Panc1 (cell line): Measurements from ENCODE around the gene PIEZO1. TPM values are rescaled to one million over a fixed set of nuclear protein-coding genes. Genes with fewer than 3 reads are reported as not detected.

ENCODE experiments used
- ATAC-seq: fragments of 200-7000 bp; cut with Tn5 transposase; 2 replicates; pipeline ENCODE4 v1.9.1; 2020; ENCODE audit warnings: mild to moderate bottlenecking, moderate library complexity
- BruUV-seq: library from RNA; stranded (reverse); fragments of 400-500 nt; replicated peaks from 2 replicates; lab custom pipeline; 2021; lab: Mats Ljungman, UMichigan
- CTCF ChIA-PET: fragments of 300-600 bp; sonication (Branson Sonifier 250); formaldehyde crosslinking; loops from one replicate; lab custom pipeline; 2022; ENCODE audit warnings: antibody characterized with exemption; lab: Charles Lee
- POLR2A ChIA-PET: fragments of 300-600 bp; sonication (Branson Sonifier 250); formaldehyde crosslinking; loops from one replicate; lab custom pipeline; 2022; ENCODE audit warnings: antibody characterized with exemption; lab: Charles Lee
- DNase-seq: peaks from one replicate; pipeline ENCODE4 v3.0.0-alpha.2; 2010; ENCODE audit warnings: low read depth, low spot score
- H3K27ac ChIP-seq: 2 replicates; pipeline ENCODE4 v1.5.1; 2011; ENCODE audit warnings: mild to moderate bottlenecking, low read length, inconsistent platforms
- H3K27me3 ChIP-seq: fragments of 200-500 bp; sonication (Bioruptor generic); 2 replicates; pipeline ENCODE4 v1.6.0; 2014; ENCODE audit warnings: low read length, inconsistent platforms; ENCODE audit not compliant: control insufficient read depth, insufficient read depth
- H3K36me3 ChIP-seq: fragments of 200-500 bp; sonication (Bioruptor generic); 2 replicates; pipeline ENCODE4 v1.5.1; 2014; ENCODE audit warnings: inconsistent platforms, mild to moderate bottlenecking, low read length, moderate library complexity; ENCODE audit not compliant: control insufficient read depth, insufficient read depth
- H3K4me1 ChIP-seq: 2 replicates; pipeline ENCODE4 v1.5.1; 2011; ENCODE audit warnings: inconsistent platforms, mild to moderate bottlenecking, low read length, moderate library complexity; ENCODE audit not compliant: control insufficient read depth, insufficient read depth
- H3K4me3 ChIP-seq, 2 experiments: 2 replicates each; pipeline ENCODE4 v1.5.1; 2011 to 2012; ENCODE audit warnings: low read depth in 2 of 2, low read length in 2 of 2, mild to moderate bottlenecking in 2 of 2, inconsistent platforms in 1 of 2, moderate library complexity in 1 of 2
- H3K9me3 ChIP-seq: fragments of 200-500 bp; sonication (Bioruptor generic); 2 replicates; pipeline ENCODE4 v1.5.1; 2014; ENCODE audit warnings: low read depth, mild to moderate bottlenecking, inconsistent platforms, low read length, moderate library complexity; ENCODE audit not compliant: control insufficient read depth, insufficient read depth
- POLR2AphosphoS5 ChIP-seq: IDR thresholded peaks from 2 replicates; pipeline ENCODE4 v1.6.1; 2012; ENCODE audit warnings: mild to moderate bottlenecking, low read depth, low read length, moderate library complexity
- SIN3A ChIP-seq: IDR thresholded peaks from 2 replicates; pipeline ENCODE4 v1.6.1; 2012; ENCODE audit warnings: low read depth, mild to moderate bottlenecking, low read length, moderate library complexity, borderline replicate concordance; ENCODE audit not compliant: insufficient read depth
- TCF7L2 ChIP-seq: IDR thresholded peaks from 2 replicates; pipeline ENCODE4 v1.6.1; 2011; ENCODE audit warnings: mild to moderate bottlenecking, low read depth, low read length, inconsistent platforms
- in situ Hi-C: cut with HindIII; loops from 2 replicates; pipeline ENCODE4 v1.10.0; 2016; ENCODE audit warnings: low sequenced_read_pairs, low pct_unique_long_range_greater_than_20kb
- intact Hi-C: fragments of 100-400 bp; cut with micrococcal nuclease; formaldehyde crosslinking; loops from one replicate; pipeline ENCODE4 v1.10.0; 2022; ENCODE audit not compliant: unreplicated experiment
- total RNA-seq: library from RNA; stranded (reverse); gene quantifications from one replicate; pipeline ENCODE4 v1.2.1, GENCODE V29; 2021; ENCODE audit not compliant: unreplicated experiment
- TF ChIP-seq, protein P1 (sequence below): fragments of 450-650 bp; IDR thresholded peaks from 2 replicates; pipeline ENCODE4 v1.5.1; 2017; ENCODE audit warnings: mild to moderate bottlenecking
- TF ChIP-seq, protein P2 (sequence below), 2 experiments: IDR thresholded peaks; 2 replicates each; pipeline ENCODE4 v1.6.1; 2011 to 2012; ENCODE audit warnings: low read depth in 2 of 2, control low read depth in 1 of 2, low read length in 1 of 2, mild to moderate bottlenecking in 1 of 2, moderate library complexity in 1 of 2; ENCODE audit not compliant: insufficient read depth in 1 of 2

Gene PIEZO1
- total RNA-seq, 1 experiment from 2014 or later: 175 TPM

DNA sequence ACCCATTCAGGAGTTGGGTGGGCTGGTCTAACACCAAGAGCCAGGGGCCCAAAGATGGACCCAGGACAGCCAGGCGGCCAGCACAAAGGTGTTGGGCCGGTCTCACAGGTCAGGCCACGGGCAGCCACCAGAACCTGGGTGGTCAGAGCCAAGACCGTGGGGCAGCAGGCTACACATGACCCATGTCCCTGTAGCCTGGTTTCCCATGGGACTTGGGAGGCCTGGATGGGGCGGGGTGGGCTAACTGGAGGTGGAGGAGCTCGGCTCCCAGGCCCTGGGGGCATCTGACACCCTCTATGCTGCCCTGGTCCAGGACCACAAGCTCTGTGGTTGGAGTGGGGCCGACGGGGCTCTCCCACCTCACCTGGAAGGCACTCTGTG lies 61.5 kb downstream of the PIEZO1 start:
- intact Hi-C loops (no loop called here), in situ Hi-C loops (no loop called here)
- ChIA-PET CTCF (no interaction called here), POLR2A (no interaction called here)
- peaks cover 2% of the 10 kb centered on the region; the same call in 1 of the 2 replicates for H3K36me3 ChIP-seq
- H3K9me3 ChIP-seq: no peaks in the 10 kb centered on the region
- no peaks in the 10 kb centered on the region for H3K4me1 ChIP-seq
- no peak overlapping the region for H3K27ac ChIP-seq
- TF ChIP-seq, protein P1, sequence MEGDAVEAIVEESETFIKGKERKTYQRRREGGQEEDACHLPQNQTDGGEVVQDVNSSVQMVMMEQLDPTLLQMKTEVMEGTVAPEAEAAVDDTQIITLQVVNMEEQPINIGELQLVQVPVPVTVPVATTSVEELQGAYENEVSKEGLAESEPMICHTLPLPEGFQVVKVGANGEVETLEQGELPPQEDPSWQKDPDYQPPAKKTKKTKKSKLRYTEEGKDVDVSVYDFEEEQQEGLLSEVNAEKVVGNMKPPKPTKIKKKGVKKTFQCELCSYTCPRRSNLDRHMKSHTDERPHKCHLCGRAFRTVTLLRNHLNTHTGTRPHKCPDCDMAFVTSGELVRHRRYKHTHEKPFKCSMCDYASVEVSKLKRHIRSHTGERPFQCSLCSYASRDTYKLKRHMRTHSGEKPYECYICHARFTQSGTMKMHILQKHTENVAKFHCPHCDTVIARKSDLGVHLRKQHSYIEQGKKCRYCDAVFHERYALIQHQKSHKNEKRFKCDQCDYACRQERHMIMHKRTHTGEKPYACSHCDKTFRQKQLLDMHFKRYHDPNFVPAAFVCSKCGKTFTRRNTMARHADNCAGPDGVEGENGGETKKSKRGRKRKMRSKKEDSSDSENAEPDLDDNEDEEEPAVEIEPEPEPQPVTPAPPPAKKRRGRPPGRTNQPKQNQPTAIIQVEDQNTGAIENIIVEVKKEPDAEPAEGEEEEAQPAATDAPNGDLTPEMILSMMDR: no peak
- TF ChIP-seq SIN3A (no peak), POLR2AphosphoS5 (no peak), TCF7L2 (no peak)
- TF ChIP-seq, protein P2, sequence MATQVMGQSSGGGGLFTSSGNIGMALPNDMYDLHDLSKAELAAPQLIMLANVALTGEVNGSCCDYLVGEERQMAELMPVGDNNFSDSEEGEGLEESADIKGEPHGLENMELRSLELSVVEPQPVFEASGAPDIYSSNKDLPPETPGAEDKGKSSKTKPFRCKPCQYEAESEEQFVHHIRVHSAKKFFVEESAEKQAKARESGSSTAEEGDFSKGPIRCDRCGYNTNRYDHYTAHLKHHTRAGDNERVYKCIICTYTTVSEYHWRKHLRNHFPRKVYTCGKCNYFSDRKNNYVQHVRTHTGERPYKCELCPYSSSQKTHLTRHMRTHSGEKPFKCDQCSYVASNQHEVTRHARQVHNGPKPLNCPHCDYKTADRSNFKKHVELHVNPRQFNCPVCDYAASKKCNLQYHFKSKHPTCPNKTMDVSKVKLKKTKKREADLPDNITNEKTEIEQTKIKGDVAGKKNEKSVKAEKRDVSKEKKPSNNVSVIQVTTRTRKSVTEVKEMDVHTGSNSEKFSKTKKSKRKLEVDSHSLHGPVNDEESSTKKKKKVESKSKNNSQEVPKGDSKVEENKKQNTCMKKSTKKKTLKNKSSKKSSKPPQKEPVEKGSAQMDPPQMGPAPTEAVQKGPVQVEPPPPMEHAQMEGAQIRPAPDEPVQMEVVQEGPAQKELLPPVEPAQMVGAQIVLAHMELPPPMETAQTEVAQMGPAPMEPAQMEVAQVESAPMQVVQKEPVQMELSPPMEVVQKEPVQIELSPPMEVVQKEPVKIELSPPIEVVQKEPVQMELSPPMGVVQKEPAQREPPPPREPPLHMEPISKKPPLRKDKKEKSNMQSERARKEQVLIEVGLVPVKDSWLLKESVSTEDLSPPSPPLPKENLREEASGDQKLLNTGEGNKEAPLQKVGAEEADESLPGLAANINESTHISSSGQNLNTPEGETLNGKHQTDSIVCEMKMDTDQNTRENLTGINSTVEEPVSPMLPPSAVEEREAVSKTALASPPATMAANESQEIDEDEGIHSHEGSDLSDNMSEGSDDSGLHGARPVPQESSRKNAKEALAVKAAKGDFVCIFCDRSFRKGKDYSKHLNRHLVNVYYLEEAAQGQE (IDR thresholded peaks at IDR 0.05; ENCODE audit: insufficient read depth in 1 of 2, low read depth in 2 of 2, low read length in 1 of 2): no peak
- no peak overlapping the region for H3K4me3 ChIP-seq
- H3K27me3 ChIP-seq: no peaks in the 10 kb centered on the region
- no peak for DNase-seq
- BruUV-seq: no TSS peak
- ATAC-seq: no peak

DNA sequence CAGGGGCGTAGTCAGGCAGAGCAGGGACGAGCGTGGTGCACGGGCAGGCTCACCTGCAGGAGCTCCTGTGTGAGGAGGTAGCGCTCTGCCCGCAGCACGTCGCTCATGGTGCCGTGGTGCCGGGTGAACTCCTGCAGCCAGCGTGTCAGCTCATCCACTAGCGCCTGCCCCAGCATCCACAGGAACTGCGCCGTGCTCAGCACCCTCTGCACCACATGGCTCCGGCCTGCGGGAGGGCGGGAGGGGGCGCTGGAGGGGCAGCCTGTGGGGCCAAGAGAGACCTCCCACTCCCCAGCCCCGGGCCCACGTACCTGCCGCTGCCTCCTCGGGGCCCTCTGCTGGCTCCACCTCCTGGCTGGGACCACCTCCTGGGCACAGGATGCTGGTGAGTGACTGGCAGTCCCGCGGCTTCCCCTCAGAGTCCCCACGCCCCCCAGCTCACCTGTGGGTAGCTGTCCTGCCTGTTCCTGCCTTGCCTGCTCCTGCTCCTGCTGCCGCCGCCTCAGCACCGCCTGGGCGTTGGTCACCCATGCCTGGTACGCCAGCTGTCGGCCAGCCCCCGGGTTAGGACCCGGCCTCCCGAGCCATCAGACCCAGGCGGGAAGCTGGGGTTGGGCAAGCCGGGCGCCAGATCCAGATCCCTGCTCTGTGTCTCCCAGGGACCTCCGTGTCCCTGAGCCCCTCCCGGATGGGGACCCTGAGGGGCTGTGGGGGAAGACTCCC lies 62.1 kb downstream of the PIEZO1 start:
- no TSS peak for BruUV-seq
- no peak for ATAC-seq
- H3K4me3 ChIP-seq: no peak overlapping the region
- CTCF ChIA-PET: interaction anchor here (0.7 kb wide), 1 partner anchor 121 kb away, joined by 4 read pairs; no protein-coding TSS in a partner anchor
- intact Hi-C loops: no loop called here
- DNase-seq: no peak
- peaks cover 2% of the 10 kb centered on the region; the same call in 1 of the 2 replicates for H3K36me3 ChIP-seq
- TF ChIP-seq, protein P1: no peak
- no peak for TF ChIP-seq TCF7L2
- no peak for TF ChIP-seq SIN3A
- TF ChIP-seq POLR2AphosphoS5: no peak
- TF ChIP-seq, protein P2 (IDR thresholded peaks at IDR 0.05; ENCODE audit: insufficient read depth in 1 of 2, low read depth in 2 of 2, low read length in 1 of 2): no peak
- in situ Hi-C loops: no loop called here
- H3K27ac ChIP-seq: no peak overlapping the region
- POLR2A ChIA-PET: no interaction called here
- no peaks in the 10 kb centered on the region for H3K27me3 ChIP-seq
- no peaks in the 10 kb centered on the region for H3K9me3 ChIP-seq
- no peaks in the 10 kb centered on the region for H3K4me1 ChIP-seq
